ENCODE results near the gene SMOC2.

Gene SMOC2

DNA sequence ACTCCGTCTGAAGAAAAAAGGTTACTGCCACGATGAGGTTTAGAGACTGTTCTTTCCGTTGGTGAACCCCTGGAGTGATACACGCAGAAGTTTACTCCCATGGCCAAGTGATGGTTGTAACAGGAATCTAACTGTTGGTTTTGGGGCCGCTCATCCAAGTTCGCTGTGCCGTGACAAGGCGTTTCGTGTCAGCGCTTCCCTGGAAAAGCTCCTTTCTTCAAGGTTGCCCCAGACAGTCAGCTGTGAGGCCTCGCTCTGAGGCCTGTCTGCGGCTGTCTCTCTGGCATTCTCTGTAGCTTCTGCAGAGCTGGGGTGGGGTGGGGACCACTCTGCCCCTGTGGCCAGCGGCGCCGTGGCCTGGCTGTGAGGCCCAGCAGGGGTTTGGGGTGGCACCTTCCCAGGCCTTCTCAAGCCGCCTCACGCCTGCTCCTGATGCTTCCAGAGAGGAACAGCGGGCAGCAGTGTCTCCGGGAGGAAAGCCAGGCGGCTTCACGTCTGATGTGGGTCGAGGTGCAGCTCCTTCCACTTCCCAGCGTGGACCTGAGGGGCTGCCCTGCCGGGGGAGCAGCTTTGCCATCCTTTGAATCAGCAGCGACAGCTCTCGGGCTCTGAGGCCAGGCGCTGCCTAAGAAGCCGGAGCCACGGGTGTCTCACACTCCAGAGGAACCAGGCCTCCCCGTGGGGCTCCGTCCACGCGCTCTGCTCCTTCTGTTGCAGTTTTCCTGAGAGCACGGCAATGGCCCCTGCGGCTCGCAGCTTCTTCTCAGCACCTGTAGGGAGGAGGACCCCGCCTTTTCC, 76.2 kb downstream of the SMOC2 start:
- DNase-seq (ENCODE audit: low read depth in 3 of 3) = no peak

DNA sequence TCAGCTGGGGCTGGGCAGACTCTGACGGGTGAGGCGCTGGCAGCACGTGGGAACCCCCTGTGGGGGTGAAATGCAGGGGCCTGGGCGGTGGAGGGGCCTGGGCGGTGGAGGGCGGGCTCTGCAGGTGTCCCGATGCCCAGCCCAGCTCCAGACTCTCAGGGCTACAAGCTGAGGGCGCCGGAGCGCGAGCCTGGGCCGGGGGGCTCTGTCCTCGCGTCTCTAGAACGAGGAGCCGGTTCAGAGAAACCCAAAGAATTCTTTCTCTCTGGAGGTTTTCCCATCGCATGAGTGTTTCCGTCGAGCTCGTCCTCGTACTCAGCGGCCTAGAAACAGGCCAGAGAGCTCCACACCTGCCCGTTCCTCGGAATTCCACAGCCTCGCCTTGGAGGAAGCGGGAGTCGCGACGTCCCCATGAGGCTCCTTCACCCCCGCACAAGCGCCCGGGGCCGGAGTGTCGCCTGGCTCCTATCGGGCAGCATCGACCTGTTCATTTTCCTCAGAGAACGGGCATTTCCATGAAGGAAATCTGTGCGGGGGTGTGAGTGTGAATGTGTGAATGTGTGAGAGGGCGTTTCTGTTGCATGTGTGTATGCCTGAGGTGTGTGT, 76.9 kb downstream of the SMOC2 start:
- DNase-seq (ENCODE audit: low read depth in 3 of 3) = no peak

DNA sequence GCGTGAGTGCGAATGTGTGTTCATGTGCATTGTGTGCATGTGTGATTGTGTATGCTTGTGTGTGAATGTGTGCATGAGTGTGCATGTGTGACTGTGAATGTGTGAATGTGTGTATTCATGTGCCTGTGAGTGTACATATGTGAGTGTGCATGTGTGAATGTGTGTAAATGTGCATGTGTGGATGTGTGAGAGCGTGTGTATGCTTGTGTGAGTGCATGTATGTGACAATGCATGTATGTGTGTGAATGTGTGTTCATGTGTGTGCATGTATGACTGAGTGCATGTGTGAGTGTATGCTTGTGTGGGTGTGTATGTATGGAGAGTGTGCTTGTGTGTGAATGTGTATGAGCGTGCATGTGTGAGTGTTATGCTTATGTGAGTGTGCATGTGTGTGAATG, 77.4 kb downstream of the SMOC2 start:
- DNase-seq (ENCODE audit: low read depth in 3 of 3) = no peak

GRCh38 chr6:168518867-168519266, 77.9 kb downstream of the SMOC2 start:
- no peak for DNase-seq (ENCODE audit: low read depth in 3 of 3)

GRCh38 chr6:168520233-168520632, 79.2 kb downstream of the SMOC2 start:
- no peak for DNase-seq (ENCODE audit: low read depth in 3 of 3)

- DNase-seq (ENCODE audit: low read depth in 3 of 3) = no peak
These were observed 83.6 kb downstream of the SMOC2 start for GRCh38 chr6:168524571-168525001.

GRCh38 chr6:168525114-168525513, 84.1 kb downstream of the SMOC2 start:
- no peak for DNase-seq (ENCODE audit: low read depth in 3 of 3)

GRCh38 chr6:168525926-168526630, 85.1 kb downstream of the SMOC2 start:
- no peak for DNase-seq (ENCODE audit: low read depth in 3 of 3)

- no peak for DNase-seq (ENCODE audit: low read depth in 3 of 3)
These were observed 85.9 kb downstream of the SMOC2 start for GRCh38 chr6:168526841-168527281.

GRCh38 chr6:168527451-168528210, 86.6 kb downstream of the SMOC2 start:
- DNase-seq (ENCODE audit: low read depth in 3 of 3) = no peak

DNA sequence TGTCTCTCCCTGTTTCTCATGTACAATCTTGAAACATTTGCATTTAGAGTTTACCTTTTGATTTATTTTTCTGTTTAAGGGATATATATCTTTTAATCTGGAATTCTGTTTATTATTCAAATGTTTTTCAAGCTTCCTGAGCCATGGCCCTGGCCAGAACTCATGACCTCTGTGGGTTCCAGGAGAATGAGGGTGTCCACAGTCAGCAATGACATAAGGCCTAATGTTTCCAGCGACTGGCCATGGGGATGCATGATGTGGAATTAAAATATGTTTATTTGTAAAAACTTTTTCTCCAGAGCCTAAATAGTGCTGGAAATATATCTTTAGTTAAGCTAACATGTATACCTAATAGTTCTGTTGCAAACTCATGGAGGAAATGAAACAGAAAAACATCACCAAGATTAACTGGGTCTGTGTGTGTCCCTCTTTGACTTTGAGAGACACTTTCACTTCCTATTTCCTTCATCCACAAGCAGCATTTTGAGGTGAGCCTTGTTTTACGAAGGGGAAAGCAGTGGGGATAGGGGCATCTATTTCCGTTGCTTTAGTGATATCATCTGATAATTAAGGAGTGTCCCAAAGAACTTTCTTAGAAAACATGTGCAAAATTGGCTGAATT, 87.6 kb downstream of the SMOC2 start:
- no peak for DNase-seq (ENCODE audit: low read depth in 3 of 3)

DNA sequence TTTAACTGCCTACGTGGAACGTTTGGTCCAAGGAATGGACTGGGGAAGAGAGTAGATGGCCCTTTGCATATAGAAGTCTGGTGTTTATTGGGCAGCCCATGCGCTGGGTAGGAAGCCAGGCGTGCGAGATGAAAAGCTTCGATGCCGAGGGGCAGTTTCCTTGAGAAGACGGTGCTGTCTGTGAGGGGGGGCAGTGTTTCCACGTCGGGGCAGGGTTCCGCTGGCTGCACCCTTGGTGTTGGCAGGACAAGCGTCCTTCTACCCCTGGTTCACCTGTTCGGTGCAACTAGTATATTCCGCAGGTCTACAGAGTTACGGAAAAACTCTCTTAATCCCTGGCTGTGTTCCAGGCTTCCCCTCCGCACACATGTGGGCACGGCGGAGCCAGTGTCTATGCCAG, 88.2 kb downstream of the SMOC2 start:
- no peak for DNase-seq (ENCODE audit: low read depth in 3 of 3)

- DNase-seq (ENCODE audit: low read depth in 3 of 3) = no peak
These were observed 89.7 kb downstream of the SMOC2 start for GRCh38 chr6:168530653-168531071.

- no peak for DNase-seq (ENCODE audit: low read depth in 3 of 3)
These were observed 91.1 kb downstream of the SMOC2 start for GRCh38 chr6:168532070-168532469.

GRCh38 chr6:168533414-168533813, 92.4 kb downstream of the SMOC2 start:
- no peak for DNase-seq (ENCODE audit: low read depth in 3 of 3)

DNA sequence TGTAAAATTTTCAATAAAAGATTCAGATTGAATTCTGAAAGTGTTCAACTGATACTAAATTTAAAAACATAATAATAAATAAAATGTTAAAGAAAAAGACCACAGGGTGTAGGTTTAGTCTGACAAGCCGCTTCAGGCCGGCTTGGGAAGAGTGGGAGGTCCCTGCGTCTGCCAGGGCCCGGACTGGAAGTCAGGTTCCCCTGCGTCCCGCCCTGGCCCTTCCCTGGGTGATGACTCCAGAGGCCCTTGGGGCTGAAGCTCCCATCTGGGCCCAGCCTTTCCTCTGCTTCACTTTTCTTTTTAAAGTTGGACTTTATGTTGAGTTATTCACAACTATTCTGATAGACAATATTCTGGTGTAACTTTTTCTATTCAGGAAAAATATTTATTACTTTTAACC, 93.3 kb downstream of the SMOC2 start:
- no peak for DNase-seq (ENCODE audit: low read depth in 3 of 3)

DNA sequence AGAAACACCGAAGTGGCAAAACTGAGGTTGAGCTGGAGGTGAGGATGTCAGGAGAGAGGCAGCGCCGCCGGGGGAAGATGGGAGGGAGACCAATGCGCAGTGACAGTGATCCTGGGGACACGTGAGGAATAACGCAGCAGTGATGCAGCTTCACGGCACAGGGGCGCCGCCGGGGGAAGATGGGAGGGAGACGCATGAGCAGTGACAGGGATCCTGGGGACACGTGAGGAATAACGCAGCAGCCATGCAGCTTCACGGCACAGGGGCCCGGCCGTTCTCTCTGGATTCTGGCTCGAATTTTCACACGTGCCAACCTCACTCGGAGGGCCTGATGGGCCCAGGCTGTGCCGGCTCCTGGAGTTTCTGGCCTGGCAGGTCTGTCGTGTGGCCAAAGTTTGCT, 94.7 kb downstream of the SMOC2 start:
- DNase-seq (ENCODE audit: low read depth in 3 of 3) = no peak

GRCh38 chr6:168536196-168536595, 95.2 kb downstream of the SMOC2 start:
- DNase-seq (ENCODE audit: low read depth in 3 of 3) = no peak

DNA sequence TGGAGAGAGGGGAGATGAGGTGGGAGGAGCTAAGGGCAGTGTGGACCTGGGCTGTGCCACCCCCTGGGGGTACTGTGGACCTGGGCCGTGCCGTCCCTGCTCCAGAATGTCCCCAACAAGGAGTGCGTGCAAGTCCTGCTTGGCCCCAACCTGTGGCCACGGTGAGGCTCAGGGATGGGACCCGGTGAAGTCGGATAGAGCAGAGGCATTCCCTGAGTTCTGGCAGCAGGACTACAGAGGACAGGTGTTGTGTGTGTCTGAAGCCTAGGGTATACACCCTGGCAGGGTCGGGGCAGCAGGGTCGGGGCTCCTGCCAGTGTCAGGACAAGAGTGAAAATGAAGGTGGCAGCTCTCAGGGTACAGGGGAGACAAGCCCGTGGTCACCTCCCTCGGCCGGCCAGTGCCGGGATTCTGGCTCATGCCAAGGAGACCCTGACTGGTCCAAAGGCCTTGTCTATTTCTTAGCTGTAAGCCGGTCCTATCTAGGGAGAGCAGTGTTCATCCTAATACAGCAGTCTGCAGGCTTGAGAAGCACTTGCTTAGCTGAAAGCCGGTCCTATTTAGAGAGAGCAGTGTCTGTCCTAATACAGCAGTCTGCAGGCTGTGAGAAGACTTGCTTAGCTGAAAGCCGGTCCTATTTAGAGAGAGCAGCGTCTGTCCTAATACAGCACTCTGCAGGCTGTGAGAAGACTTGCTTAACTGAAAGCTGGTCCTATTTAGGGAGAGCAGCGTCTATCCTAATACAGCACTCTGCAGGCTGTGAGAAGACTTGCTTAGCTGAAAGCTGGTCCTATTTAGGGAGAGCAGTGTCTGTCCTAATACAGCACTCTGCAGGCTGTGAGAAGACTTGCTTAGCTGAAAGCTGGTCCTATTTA, 95.9 kb downstream of the SMOC2 start:
- DNase-seq (ENCODE audit: low read depth in 3 of 3) = no peak

DNA sequence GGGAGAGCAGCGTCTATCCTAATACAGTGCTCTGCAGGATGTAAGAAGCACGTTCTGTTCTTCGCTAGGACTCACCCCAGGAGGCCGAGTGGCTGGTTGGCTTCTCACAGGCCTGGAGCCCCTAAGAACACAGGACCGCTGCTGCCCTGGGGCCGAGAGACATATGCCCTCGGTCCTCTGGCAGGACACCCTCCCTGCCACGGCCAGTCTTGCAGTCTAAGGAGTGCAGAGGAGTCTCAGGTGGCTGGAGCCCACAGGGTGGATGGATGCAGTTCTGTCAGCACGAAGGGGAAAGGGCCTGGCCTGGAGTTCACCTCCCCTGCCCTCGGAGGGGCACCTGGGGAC, 96.5 kb downstream of the SMOC2 start:
- no peak for DNase-seq (ENCODE audit: low read depth in 3 of 3)

Measured in stimulated activated CD4-positive, alpha-beta T cell treated with anti-CD3 and anti-CD28 coated beads, TNF-alpha, amount 100 ng/mL, for 24 hours (primary cell).